ENCODE measurements around the gene HTR7. TPM values are rescaled to one million over a fixed set of nuclear protein-coding genes. Genes with fewer than 3 reads are reported as not detected.

The HTR7 gene
- total RNA-seq, 1 donor from 2014 or later: not detected

- peaks cover 10% of the 10 kb centered on the region for H3K9me3 Mint-ChIP-seq
- intact Hi-C loops (cut with micrococcal nuclease): loop anchor here (2.0 to 5.0 kb wide), 5 partner anchors 14 to 1170 kb away; partner anchors contain the start of genes HTR7 and KIF20B
- peak overlapping the region; percentile 97 for H3K27ac Mint-ChIP-seq
- H3K4me1 Mint-ChIP-seq (ENCODE audit: low read depth): peaks cover 25% of the 10 kb centered on the region
- DNase-seq (ENCODE audit: low spot score): no peak
- peak overlapping the region; percentile 100 for H3K4me3 Mint-ChIP-seq (ENCODE audit: low read depth)
- peaks cover 16% of the 10 kb centered on the region for H3K27me3 Mint-ChIP-seq (ENCODE audit: low read depth)
- H3K36me3 Mint-ChIP-seq (ENCODE audit: low read depth): peaks cover 19% of the 10 kb centered on the region
These were observed 14.8 kb upstream of the HTR7 start for GRCh38 chr10:90872648-90873020.

- Mint-ChIP-seq H3K36me3 (ENCODE audit: low read depth) (peaks cover 12% of the 10 kb centered on the region), H3K27ac (peak within 1 kb of the TSS; percentile 97), H3K27me3 (ENCODE audit: low read depth) (peaks cover 21% of the 10 kb centered on the region)
These were observed 14.2 kb upstream of the HTR7 start, which contains the start of gene RPP30 for GRCh38 chr10:90871766-90872647. Gene RPP30, plus strand, starts transcription at chr10:90871974. Its CDS starts 13 bp downstream, at chr10:90871987.

GRCh38 chr10:90871279-90871765 is 13.5 kb upstream of the HTR7 start:
- H3K36me3 Mint-ChIP-seq (ENCODE audit: low read depth): peaks cover 8% of the 10 kb centered on the region
- H3K4me3 Mint-ChIP-seq (ENCODE audit: low read depth): peak overlapping the region; percentile 100
- peak overlapping the region; percentile 97 for H3K27ac Mint-ChIP-seq
- peak; percentile 40 for DNase-seq (ENCODE audit: low spot score)
- H3K4me1 Mint-ChIP-seq (ENCODE audit: low read depth): peaks cover 25% of the 10 kb centered on the region
- intact Hi-C loops (cut with micrococcal nuclease): loop anchor here (1.0 to 5.0 kb wide), 8 partner anchors 120 to 1169 kb away; partner anchors contain the start of gene KIF20B
- H3K9me3 Mint-ChIP-seq: peaks cover 10% of the 10 kb centered on the region
- H3K27me3 Mint-ChIP-seq (ENCODE audit: low read depth): peaks cover 27% of the 10 kb centered on the region

More at GRCh38 chr10:90871766-90872647, 14.2 kb upstream of the HTR7 start, which contains the start of gene RPP30:
- Mint-ChIP-seq H3K4me1 (ENCODE audit: low read depth) (peaks cover 25% of the 10 kb centered on the region), H3K4me3 (ENCODE audit: low read depth) (peak within 1 kb of the TSS; percentile 100), H3K9me3 (peaks cover 10% of the 10 kb centered on the region)
- peak; percentile 76 for DNase-seq (ENCODE audit: low spot score)
- intact Hi-C loops (cut with micrococcal nuclease): loop anchor here (1.0 to 5.0 kb wide), 9 partner anchors 13 to 1170 kb away; partner anchors contain the start of genes HTR7 and KIF20B

- intact Hi-C loops (cut with micrococcal nuclease): no loop called here
These were observed 8.3 kb upstream of the HTR7 start for GRCh38 chr10:90866050-90866598.

GRCh38 chr10:90865401-90865800 is 7.6 kb upstream of the HTR7 start:
- peaks cover 2% of the 10 kb centered on the region for H3K4me1 Mint-ChIP-seq (ENCODE audit: low read depth)
- no peak for DNase-seq (ENCODE audit: low spot score)
- peaks cover 10% of the 10 kb centered on the region for H3K9me3 Mint-ChIP-seq
- H3K4me3 Mint-ChIP-seq (ENCODE audit: low read depth): no peak overlapping the region
- intact Hi-C loops (cut with micrococcal nuclease): no loop called here
- H3K27me3 Mint-ChIP-seq (ENCODE audit: low read depth): peaks cover 78% of the 10 kb centered on the region
- H3K36me3 Mint-ChIP-seq (ENCODE audit: low read depth): no peaks in the 10 kb centered on the region
- H3K27ac Mint-ChIP-seq: no peak overlapping the region

More at GRCh38 chr10:90866050-90866598, 8.3 kb upstream of the HTR7 start:
- H3K4me1 Mint-ChIP-seq (ENCODE audit: low read depth): peaks cover 6% of the 10 kb centered on the region
- peaks cover 10% of the 10 kb centered on the region for H3K9me3 Mint-ChIP-seq
- H3K36me3 Mint-ChIP-seq (ENCODE audit: low read depth): no peaks in the 10 kb centered on the region
- no peak overlapping the region for H3K27ac Mint-ChIP-seq
- no peak for DNase-seq (ENCODE audit: low spot score)
- H3K4me3 Mint-ChIP-seq (ENCODE audit: low read depth): no peak overlapping the region
- peaks cover 73% of the 10 kb centered on the region for H3K27me3 Mint-ChIP-seq (ENCODE audit: low read depth)

GRCh38 chr10:90862908-90863514 is 5.2 kb upstream of the HTR7 start:
- H3K36me3 Mint-ChIP-seq (ENCODE audit: low read depth): no peaks in the 10 kb centered on the region
- no peaks in the 10 kb centered on the region for H3K9me3 Mint-ChIP-seq
- no peak overlapping the region for H3K4me3 Mint-ChIP-seq (ENCODE audit: low read depth)
- peaks cover 83% of the 10 kb centered on the region for H3K27me3 Mint-ChIP-seq (ENCODE audit: low read depth)
- DNase-seq (ENCODE audit: low spot score): no peak
- peaks cover 10% of the 10 kb centered on the region for H3K4me1 Mint-ChIP-seq (ENCODE audit: low read depth)
- no peak overlapping the region for H3K27ac Mint-ChIP-seq
- intact Hi-C loops (cut with micrococcal nuclease): loop anchor here (1.0 to 2.0 kb wide), 2 partner anchors 112 to 1070 kb away; no protein-coding TSS in a partner anchor

- no peaks in the 10 kb centered on the region for H3K36me3 Mint-ChIP-seq (ENCODE audit: low read depth)
- DNase-seq (ENCODE audit: low spot score): no peak
- H3K27me3 Mint-ChIP-seq (ENCODE audit: low read depth): peaks cover 80% of the 10 kb centered on the region
- no peaks in the 10 kb centered on the region for H3K9me3 Mint-ChIP-seq
- no peak overlapping the region for H3K27ac Mint-ChIP-seq
- no peak overlapping the region for H3K4me3 Mint-ChIP-seq (ENCODE audit: low read depth)
- peaks cover 12% of the 10 kb centered on the region for H3K4me1 Mint-ChIP-seq (ENCODE audit: low read depth)
- intact Hi-C loops (cut with micrococcal nuclease): no loop called here
These were observed 3.0 kb upstream of the HTR7 start for GRCh38 chr10:90860790-90861189.

GRCh38 chr10:90859321-90859751 is 1.5 kb upstream of the HTR7 start:
- Mint-ChIP-seq H3K4me3 (ENCODE audit: low read depth) (no peak overlapping the region), H3K36me3 (ENCODE audit: low read depth) (no peaks in the 10 kb centered on the region)
- no peak for DNase-seq (ENCODE audit: low spot score)

GRCh38 chr10:90858461-90858968 is 676 bp upstream of the HTR7 start:
- Mint-ChIP-seq H3K36me3 (ENCODE audit: low read depth) (no peaks in the 10 kb centered on the region), H3K27me3 (ENCODE audit: low read depth) (peaks cover 82% of the 10 kb centered on the region), H3K27ac (no peak overlapping the region), H3K9me3 (no peaks in the 10 kb centered on the region), H3K4me3 (ENCODE audit: low read depth) (peak overlapping the region; percentile 78), H3K4me1 (ENCODE audit: low read depth) (peaks cover 12% of the 10 kb centered on the region)
- intact Hi-C loops (cut with micrococcal nuclease): loop anchor here (2.0 kb wide), 1 partner anchor 14 kb away; no protein-coding TSS in a partner anchor
- DNase-seq (ENCODE audit: low spot score): no peak

More at GRCh38 chr10:90859321-90859751, 1.5 kb upstream of the HTR7 start:
- peaks cover 80% of the 10 kb centered on the region for H3K27me3 Mint-ChIP-seq (ENCODE audit: low read depth)
- H3K9me3 Mint-ChIP-seq: no peaks in the 10 kb centered on the region
- H3K4me1 Mint-ChIP-seq (ENCODE audit: low read depth): peaks cover 12% of the 10 kb centered on the region
- intact Hi-C loops (cut with micrococcal nuclease): loop anchor here (2.0 kb wide), 1 partner anchor 13 kb away; no protein-coding TSS in a partner anchor
- H3K27ac Mint-ChIP-seq: no peak overlapping the region

GRCh38 chr10:90856964-90857634 is 740 bp downstream of the HTR7 start:
- peaks cover 72% of the 10 kb centered on the region for H3K27me3 Mint-ChIP-seq (ENCODE audit: low read depth)
- H3K4me1 Mint-ChIP-seq (ENCODE audit: low read depth): peaks cover 12% of the 10 kb centered on the region
- no peaks in the 10 kb centered on the region for H3K36me3 Mint-ChIP-seq (ENCODE audit: low read depth)
- peak; percentile 10 for DNase-seq (ENCODE audit: low spot score)
- intact Hi-C loops (cut with micrococcal nuclease): no loop called here
- H3K9me3 Mint-ChIP-seq: no peaks in the 10 kb centered on the region
- peak overlapping the region; percentile 83 for H3K4me3 Mint-ChIP-seq (ENCODE audit: low read depth)
- no peak overlapping the region for H3K27ac Mint-ChIP-seq

GRCh38 chr10:90856261-90856660 is 1.6 kb downstream of the HTR7 start:
- intact Hi-C loops (cut with micrococcal nuclease): no loop called here
- peaks cover 12% of the 10 kb centered on the region for H3K4me1 Mint-ChIP-seq (ENCODE audit: low read depth)
- peaks cover 64% of the 10 kb centered on the region for H3K27me3 Mint-ChIP-seq (ENCODE audit: low read depth)
- H3K4me3 Mint-ChIP-seq (ENCODE audit: low read depth): peak overlapping the region; percentile 17
- no peak overlapping the region for H3K27ac Mint-ChIP-seq
- H3K9me3 Mint-ChIP-seq: peaks cover 4% of the 10 kb centered on the region
- no peak for DNase-seq (ENCODE audit: low spot score)
- peaks cover 3% of the 10 kb centered on the region for H3K36me3 Mint-ChIP-seq (ENCODE audit: low read depth)

- intact Hi-C loops (cut with micrococcal nuclease): no loop called here
- Mint-ChIP-seq H3K4me1 (ENCODE audit: low read depth) (peaks cover 17% of the 10 kb centered on the region), H3K9me3 (peaks cover 15% of the 10 kb centered on the region), H3K27ac (no peak overlapping the region), H3K4me3 (ENCODE audit: low read depth) (no peak overlapping the region), H3K36me3 (ENCODE audit: low read depth) (peaks cover 12% of the 10 kb centered on the region), H3K27me3 (ENCODE audit: low read depth) (peaks cover 58% of the 10 kb centered on the region)
- DNase-seq (ENCODE audit: low spot score): no peak
These were observed 2.7 kb downstream of the HTR7 start for GRCh38 chr10:90855126-90855525.
